GM12878 (cell line): ENCODE measurements around the gene DIDO1. TPM values are rescaled to one million over a fixed set of nuclear protein-coding genes. Genes with fewer than 3 reads are reported as not detected.

Experiments
- ATAC-seq: fragments of 200-7000 bp; cut with Tn5 transposase; 3 replicates; pipeline ENCODE4 v1.9.1; 2020; ENCODE audit warnings: mild to moderate bottlenecking, moderate library complexity
- BruUV-seq: library from RNA; stranded (reverse); fragments of 400-500 nt; replicated peaks from 2 replicates; lab custom pipeline; 2021; lab: Mats Ljungman, UMichigan
- CTCF ChIA-PET: fragments of 300-600 bp; sonication (Branson Sonifier 250); formaldehyde crosslinking; extraction: SDS; loops from one replicate; lab custom pipeline; 2021; ENCODE audit warnings: inconsistent platforms; lab: Yijun Ruan, JAX
- POLR2A ChIA-PET: fragments of 350-600 bp; formaldehyde crosslinking; extraction: SDS; loops from one replicate; lab custom pipeline; 2021; ENCODE audit warnings: inconsistent platforms; lab: Charles Lee
- RAD21 ChIA-PET: fragments of 300-600 bp; sonication (Branson Sonifier 250); formaldehyde crosslinking; loops from one replicate; lab custom pipeline; 2023; ENCODE audit warnings: antibody characterized with exemption; ENCODE audit not compliant: unreplicated experiment; lab: Charles Lee
- SMC1A ChIA-PET: fragments of 300-600 bp; sonication (Branson Sonifier 250); formaldehyde crosslinking; loops from one replicate; lab custom pipeline; 2023; ENCODE audit not compliant: unreplicated experiment, uncharacterized antibody; lab: Charles Lee
- DNase-seq: peaks from one replicate; pipeline ENCODE4 v3.0.0-alpha.2; 2011; ENCODE audit warnings: low read depth, low spot score
- FAIRE-seq: peaks from 3 replicates; lab custom pipeline; 2011; peaks lifted over from hg19 to GRCh38; lab: Jason Lieb, UNC
- H2AFZ ChIP-seq: 2 replicates; pipeline ENCODE4 v1.6.0; 2011; ENCODE audit warnings: low read depth, low read length, control low read depth; ENCODE audit not compliant: control insufficient read depth
- H3K27ac ChIP-seq: 2 replicates; pipeline ENCODE4 v1.5.1; 2011; ENCODE audit warnings: control low read depth; ENCODE audit not compliant: control insufficient read depth, insufficient read depth
- H3K27me3 ChIP-seq, 2 experiments: replicated peaks in 1 of 2; 2 replicates each; pipeline versions ENCODE4 v1.6.0 to v1.6.1; 2011; ENCODE audit warnings: low read length in 1 of 2; ENCODE audit not compliant: control insufficient read depth in 2 of 2, insufficient read depth in 2 of 2
- H3K36me3 ChIP-seq, 2 experiments: 2 replicates each; pipeline ENCODE4 v1.5.1; 2011; ENCODE audit warnings: low read length in 1 of 2; ENCODE audit not compliant: control insufficient read depth in 2 of 2, insufficient read depth in 2 of 2
- H3K4me1 ChIP-seq: 2 replicates; pipeline ENCODE4 v1.6.1; 2011; ENCODE audit warnings: mild to moderate bottlenecking, low read length, moderate library complexity, mixed read lengths; ENCODE audit not compliant: control insufficient read depth, insufficient read depth
- H3K4me2 ChIP-seq: 2 replicates; pipeline ENCODE4 v1.6.0; 2011; ENCODE audit warnings: control low read depth; ENCODE audit not compliant: control insufficient read depth, insufficient read depth
- H3K4me3 ChIP-seq: fragments of 200-600 bp; sonication (generic); 2 replicates; pipeline ENCODE4 v1.5.1; 2016
- H3K79me2 ChIP-seq: 2 replicates; pipeline ENCODE4 v1.6.0; 2011; ENCODE audit warnings: low read length; ENCODE audit not compliant: control insufficient read depth, insufficient read depth
- H3K9ac ChIP-seq: 2 replicates; pipeline ENCODE4 v1.8.0; 2011; ENCODE audit warnings: low read length, control low read depth, mixed read lengths; ENCODE audit not compliant: control insufficient read depth, insufficient read depth
- H3K9me3 ChIP-seq: replicated peaks from 3 replicates; pipeline ENCODE4 v1.5.1; 2011; ENCODE audit warnings: mild to moderate bottlenecking, low read length; ENCODE audit not compliant: control insufficient read depth, insufficient read depth
- H4K20me1 ChIP-seq: 2 replicates; pipeline ENCODE4 v1.6.0; 2011; ENCODE audit not compliant: control insufficient read depth, insufficient read depth
- ATF3 ChIP-seq: IDR thresholded peaks from 2 replicates; pipeline ENCODE4 v1.6.1; 2011; ENCODE audit warnings: low read depth, mild to moderate bottlenecking, low read length, moderate library complexity, borderline replicate concordance; ENCODE audit errors: extremely low read depth
- ATF7 ChIP-seq: fragments of 450-650 bp; IDR thresholded peaks from 2 replicates; pipeline ENCODE4 v1.6.1; 2016; ENCODE audit warnings: low read depth, mild to moderate bottlenecking
- CUX1 ChIP-seq: IDR thresholded peaks from 2 replicates; pipeline ENCODE4 v1.6.1; 2012; ENCODE audit warnings: improper control_type of control experiment, low read depth, low read length; ENCODE audit not compliant: insufficient replicate concordance
- ETV6 ChIP-seq, 2 experiments: fragments of 450-650 bp in 1 of 2; IDR thresholded peaks in 1 of 2; conservative IDR thresholded peaks in 1 of 2; 2 replicates each; pipeline ENCODE4 v1.6.1; 2014; ENCODE audit warnings: antibody characterized with exemption in 1 of 2, borderline replicate concordance in 1 of 2, low read depth in 1 of 2, mild to moderate bottlenecking in 1 of 2, moderate library complexity in 1 of 2
- FOXM1 ChIP-seq: IDR thresholded peaks from 2 replicates; pipeline ENCODE4 v1.6.1; 2012; ENCODE audit warnings: low read depth, mild to moderate bottlenecking, inconsistent platforms, low read length, moderate library complexity
- MEF2B ChIP-seq: fragments of 450-650 bp; IDR thresholded peaks from 2 replicates; pipeline ENCODE4 v1.6.1; 2018; ENCODE audit warnings: mild to moderate bottlenecking, moderate library complexity; ENCODE audit not compliant: partially characterized antibody, poor library complexity, severe bottlenecking
- NRF1 ChIP-seq: conservative IDR thresholded peaks from 2 replicates; pipeline ENCODE4 v1.6.1; 2011; ENCODE audit warnings: mild to moderate bottlenecking, low read depth, low read length, improper control_type of control experiment
- PAX5 ChIP-seq: IDR thresholded peaks from 2 replicates; pipeline ENCODE4 v1.6.1; 2011; ENCODE audit warnings: low read depth, low read length, borderline replicate concordance
- RCOR1 ChIP-seq: conservative IDR thresholded peaks from 2 replicates; pipeline ENCODE4 v1.6.1; 2012; ENCODE audit warnings: low read depth, low read length, improper control_type of control experiment
- RUNX3 ChIP-seq: IDR thresholded peaks from 2 replicates; pipeline ENCODE4 v1.6.1; 2012; ENCODE audit warnings: low read length, inconsistent platforms
- SIX5 ChIP-seq: IDR thresholded peaks from 2 replicates; pipeline ENCODE4 v1.6.1; 2011; ENCODE audit warnings: mild to moderate bottlenecking, low read depth, low read length, moderate library complexity; ENCODE audit not compliant: severe bottlenecking
- SP1 ChIP-seq: IDR thresholded peaks from one replicate; pipeline ENCODE4 v1.6.1; 2011; ENCODE audit warnings: low read depth, low read length
- SREBF2 ChIP-seq: IDR thresholded peaks from 2 replicates; pipeline ENCODE4 v1.6.1; 2012; ENCODE audit warnings: mild to moderate bottlenecking, low read length
- TCF3 ChIP-seq: IDR thresholded peaks from 2 replicates; pipeline ENCODE4 v1.6.1; 2012; ENCODE audit warnings: low read depth, mild to moderate bottlenecking, low read length, borderline replicate concordance; ENCODE audit not compliant: insufficient read depth
- WGBS: methylation state at CpG from one replicate; pipeline ENCODE4 v1.1.6; 2016; ENCODE audit warnings: low lambda C conversion rate; ENCODE audit not compliant: insufficient replicate concordance, insufficient coverage; ENCODE audit errors: missing lambda C conversion rate; 5-methylcytosine and 5-hydroxymethylcytosine counted together
- in situ Hi-C: fragments of 300-500 bp; cut with MboI; formaldehyde crosslinking; loops from 9 replicates; pipeline ENCODE4 v1.14.3; 2018; ENCODE audit warnings: mixed read lengths
- intact Hi-C: fragments of 100-400 bp; cut with micrococcal nuclease; formaldehyde crosslinking; loops from one replicate; pipeline ENCODE4 v1.14.2; 2022; ENCODE audit not compliant: unreplicated experiment
- polyA plus RNA-seq, 11 experiments: library from polyadenylated mRNA; depleted of rRNA in 4 of 11; unstranded in 6 of 11; stranded (reverse) in 5 of 11; fragments of >200 nt; fragmentation: Nextera tagmentation in 4 of 11; fragmentation: Illumina TruSeq in 1 of 11; extraction: Ambion mirVana in 4 of 11; extraction: Trizol in 1 of 11; gene quantifications; 1 replicate in 1 of 11; 2 replicates in 10 of 11; pipeline versions ENCODE4 v1.2.1 to v1.2.3, GENCODE V29; 2011 to 2016; ENCODE audit warnings: inconsistent platforms in 2 of 11, missing spikeins in 2 of 11, low read depth in 1 of 11
- total RNA-seq, 4 experiments: library from RNA; depleted of rRNA in 3 of 4; stranded (reverse); fragments of >200 nt in 3 of 4; fragmentation: Illumina TruSeq in 1 of 4; extraction: Trizol in 1 of 4; gene quantifications; 2 replicates each; pipeline versions ENCODE4 v1.2.1 to v1.2.3, GENCODE V29; 2013 to 2021

Gene DIDO1
- total and polyA plus RNA-seq, 10 of the 15 experiments (the other 5 are each of a cell fraction or from before 2014, with no cell fraction given): 5.5 to 56.4 (median 38.4) TPM

GRCh38 chr20:62937268-62938104 lies 11.2 kb upstream of the DIDO1 start (continued):
- TF ChIP-seq RCOR1 (0 out of 2 replicates have a peak, but pooled peaks have one; percentile 77), ATF3 (no peak), ATF7 (no peak), RUNX3 (peak; percentile 58), FOXM1 (no peak), SIX5 (peak; percentile 48), MEF2B (no peak), SREBF2 (no peak), TCF3 (no peak), NRF1 (peak; percentile 86)

GRCh38 chr20:62935968-62936585 lies 9.8 kb upstream of the DIDO1 start:
- DNase-seq: no peak
- in situ Hi-C loops: no loop called here

More at GRCh38 chr20:62935968-62936585, 9.8 kb upstream of the DIDO1 start:
- ChIA-PET RAD21 (interaction anchor here (1.1 to 2.2 kb wide), 3 partner anchors 17 to 73 kb away, joined by 3 to 5 read pairs (median 5); no protein-coding TSS in a partner anchor), POLR2A (interaction anchor here (1.7 to 4.9 kb wide), 4 partner anchors 10 to 37 kb away, joined by 4 to 59 read pairs (median 10); partner anchors contain the start of gene DIDO1), CTCF (interaction anchor here (1.0 to 3.1 kb wide), 6 partner anchors 9 to 73 kb away, joined by 3 to 14 read pairs (median 8); no protein-coding TSS in a partner anchor), SMC1A (interaction anchor here (1.0 to 4.2 kb wide), 8 partner anchors 9 to 73 kb away, joined by 3 to 20 read pairs (median 8); partner anchors contain the start of gene SLC17A9)
- peak overlapping the region; percentile 71 for H3K4me3 ChIP-seq
- H4K20me1 ChIP-seq: no peaks in the 10 kb centered on the region
- TF ChIP-seq ETV6 (conservative IDR thresholded peaks at IDR 0.05 in 1 of 2, IDR thresholded peaks at IDR 0.05 in 1 of 2; ENCODE audit: borderline replicate concordance in 1 of 2, low read depth in 1 of 2) (no peak), CUX1 (no peak), SP1 (no peak), PAX5 (no peak)
- peaks cover 91% of the 10 kb centered on the region for H3K79me2 ChIP-seq
- no peaks in the 10 kb centered on the region for H3K9me3 ChIP-seq
- H2AFZ ChIP-seq: no peak overlapping the region
- peaks cover 0 to 9% of the 10 kb centered on the region in 2 experiments; a peak in 2 of 4 replicates for H3K36me3 ChIP-seq
- H3K4me2 ChIP-seq: peak overlapping the region; percentile 2
- H3K27ac ChIP-seq: no peak overlapping the region
- H3K27me3 ChIP-seq: no peaks in the 10 kb centered on the region
- no TSS peak for BruUV-seq
- 97% methylated on average over 22 of the region's 22 CpGs for WGBS
- H3K9ac ChIP-seq: no peak overlapping the region
- intact Hi-C loops: no loop called here
- 0 out of 2 replicates have a peak, but pooled peaks cover 5% of the 10 kb centered on the region for H3K4me1 ChIP-seq
- no peak for FAIRE-seq
- ATAC-seq: no peak
